ENCODE results near the gene VPS13D. TPM values are rescaled to one million over a fixed set of nuclear protein-coding genes. Genes with fewer than 3 reads are reported as not detected.
A peak's percentile ranks its signal among the peaks of the same experiment; 100 is the strongest.

Gene VPS13D
- total and polyA plus RNA-seq, 2 of the 4 experiments (the other 2 are of a cell fraction), result 9.0 to 16.3 TPM

- H3K14ac ChIP-seq (replicated peaks; ENCODE audit: low read depth, low read length), result peak overlapping the region; percentile 65
- POLR2A ChIA-PET (ENCODE audit: unreplicated experiment), result no interaction called here
- WGBS, 2 experiments (ENCODE audit: extremely low coverage in 2 of 2, insufficient read length in 1 of 2), result no CpG with 5 or more reads among the region's 2 CpGs
- H3K9me3 ChIP-seq (ENCODE audit: control insufficient read depth, insufficient read depth, low read length), result no peaks in the 10 kb centered on the region
- no peak overlapping the region for H2AFZ ChIP-seq (replicated peaks; ENCODE audit: low read length, poor library complexity)
- DNase-seq (no peak), ATAC-seq (ENCODE audit: low read depth) (no peak)
- peaks cover 7 to 38% of the 10 kb centered on the region in 2 experiments; a peak in 3 of 4 replicates for H3K79me1 ChIP-seq (ENCODE audit: low read depth in 1 of 2, low read length in 2 of 2)
- H3K9ac ChIP-seq (ENCODE audit: low read depth, low read length), result peak overlapping the region; percentile 35; the same call in 1 of the 2 replicates
- peak overlapping the region; percentile 17 to 70; a peak in 3 of 4 replicates for H4K8ac ChIP-seq (ENCODE audit: low read depth in 2 of 2, low read length in 2 of 2)
- H2BK120ac ChIP-seq (ENCODE audit: low read depth, low read length), result peak overlapping the region; percentile 85
- no peaks in the 10 kb centered on the region for H4K20me1 ChIP-seq (ENCODE audit: insufficient read depth, low read length)
- H3K4ac ChIP-seq (ENCODE audit: low read depth, low read length), result peak overlapping the region; percentile 83; the same call in 1 of the 2 replicates
- peak overlapping the region; percentile 18; the same call in 1 of the 2 replicates for H3K4me2 ChIP-seq (ENCODE audit: low read depth, low read length)
- peak overlapping the region; percentile 51; the same call in 1 of the 2 replicates for H3K27ac ChIP-seq (ENCODE audit: insufficient read depth, low read length)
- H3K36me3 ChIP-seq (ENCODE audit: control insufficient read depth, insufficient read depth, low read length), result peaks cover 2% of the 10 kb centered on the region; the same call in 1 of the 2 replicates
- dilution Hi-C loops (cut with HindIII; ENCODE audit: low sequenced_read_pairs, unreplicated experiment), result no loop called here
- CTCF ChIA-PET, result no interaction called here
- H3K56ac ChIP-seq (ENCODE audit: extremely low read depth, insufficient read depth, low read length), result peak overlapping the region; percentile 34; the same call in 1 of the 2 replicates
- H4K5ac ChIP-seq (ENCODE audit: low read depth, low read length), result peak overlapping the region; percentile 19; the same call in 1 of the 2 replicates
- H4K91ac ChIP-seq (ENCODE audit: insufficient read depth, low read depth, low read length), result peak overlapping the region; percentile 77
- peak overlapping the region; percentile 50; the same call in 1 of the 2 replicates for H3K23ac ChIP-seq (ENCODE audit: low read depth, low read length)
- peaks cover 49% of the 10 kb centered on the region for H3K4me1 ChIP-seq (ENCODE audit: control insufficient read depth, insufficient read depth, low read length)
- H3K4me3 ChIP-seq (ENCODE audit: insufficient read depth, low read depth, low read length), result no peak overlapping the region
- H2AK9ac ChIP-seq (replicated peaks; ENCODE audit: low read depth, low read length, poor library complexity), result no peak overlapping the region
- peak overlapping the region; percentile 91 for H2BK5ac ChIP-seq (ENCODE audit: low read depth, low read length, poor library complexity, severe bottlenecking)
- H3K9me1 ChIP-seq (ENCODE audit: insufficient read depth, low read length), result peaks cover 32% of the 10 kb centered on the region
- peak overlapping the region; percentile 96; the same call in 1 of the 2 replicates for H3K18ac ChIP-seq (ENCODE audit: low read depth, low read length)
- no peaks in the 10 kb centered on the region for H3K27me3 ChIP-seq (ENCODE audit: control insufficient read depth, insufficient read depth, low read length)
- intact Hi-C loops (cut with micrococcal nuclease), result loop anchor here (5.0 kb wide), 2 partner anchors 54 to 156 kb away; partner anchors contain the start of gene DHRS3
- TF ChIP-seq RFX5 (IDR thresholded peaks at IDR 0.05; ENCODE audit: low read depth, low read length), result no peak
- TF ChIP-seq POLR2A (IDR thresholded peaks at IDR 0.05; ENCODE audit: low read depth, low read length), result no peak
- no peak for TF ChIP-seq MAZ (IDR thresholded peaks at IDR 0.05; ENCODE audit: borderline replicate concordance, low read depth, low read length)
- no peak for TF ChIP-seq MAFK (IDR thresholded peaks at IDR 0.05; ENCODE audit: low read depth, low read length)
- TF ChIP-seq CTCF (conservative IDR thresholded peaks at IDR 0.05; ENCODE audit: low read depth, low read length), result no peak
- TF ChIP-seq CHD1 (IDR thresholded peaks at IDR 0.05; ENCODE audit: low read depth, low read length), result no peak
- TF ChIP-seq NFE2L2 (IDR thresholded peaks at IDR 0.05; ENCODE audit: low read depth, low read length), result no peak
- H2BK15ac ChIP-seq (ENCODE audit: low read depth, low read length), result peak overlapping the region; percentile 37
- in situ Hi-C loops (cut with MboI; ENCODE audit: low sequenced_read_pairs), result no loop called here
- BruUV-seq (replicated peaks), result no TSS peak
- H2AK5ac ChIP-seq (ENCODE audit: low read depth, low read length), result no peak overlapping the region
- peak overlapping the region; percentile 79 for H2BK20ac ChIP-seq (ENCODE audit: low read depth, low read length)
Observed at GRCh38 chr1:12461754-12462153, 231.9 kb downstream of the VPS13D start.
